Measurements from ENCODE around the gene BPIFB6. TPM values are rescaled to one million over a fixed set of nuclear protein-coding genes. Genes with fewer than 3 reads are reported as not detected.

Gene BPIFB6
- total RNA-seq, 1 experiment from 2014 or later, result not detected

DNA sequence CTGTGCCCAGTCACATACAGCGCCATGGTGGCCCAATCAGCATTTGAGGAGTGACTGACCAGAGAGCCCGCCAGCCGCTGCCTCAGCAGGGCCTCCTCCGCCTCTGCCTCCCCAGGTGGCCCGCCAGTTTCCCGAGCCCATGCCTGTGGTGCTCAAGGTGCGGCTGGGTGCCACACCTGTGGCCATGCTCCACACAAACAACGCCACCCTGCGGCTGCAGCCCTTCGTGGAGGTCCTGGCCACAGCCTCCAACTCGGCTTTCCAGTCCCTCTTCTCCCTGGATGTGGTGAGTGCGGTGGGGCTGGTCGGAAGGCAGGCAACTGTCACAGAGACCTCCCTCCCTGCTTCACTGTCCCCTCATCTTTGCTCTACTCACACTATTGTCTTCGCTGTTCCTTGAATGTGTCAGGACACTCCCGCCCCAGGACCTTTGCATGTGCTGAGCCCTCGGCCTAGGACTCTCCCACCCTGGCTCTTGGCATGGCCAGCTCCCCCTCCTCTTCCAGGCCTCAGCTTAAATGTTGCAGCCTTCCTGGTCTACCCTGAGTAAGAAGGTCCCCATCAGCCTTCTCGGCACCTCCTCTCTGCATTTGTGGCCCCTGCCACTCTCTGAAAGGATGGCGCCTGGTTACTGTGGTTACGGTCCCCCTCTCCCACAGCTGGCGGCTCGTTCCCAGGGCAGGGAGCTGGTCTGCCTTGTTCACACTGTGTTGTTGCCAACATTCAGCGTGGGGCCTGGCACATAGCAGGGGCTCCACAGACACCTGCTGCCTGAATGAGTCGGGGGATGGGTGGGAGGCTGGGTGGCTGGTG lies 11.8 kb upstream of the BPIFB6 start:
- Histone ChIP-seq H3K9me3 (ENCODE audit: low read depth, low read length, poor library complexity, severe bottlenecking) (no peaks in the 10 kb centered on the region), H3K27me3 (replicated peaks; ENCODE audit: insufficient read depth, low read depth, low read length, poor library complexity) (peaks cover 28% of the 10 kb centered on the region), H3K4me1 (ENCODE audit: insufficient read depth, low read length, poor library complexity, severe bottlenecking) (no peaks in the 10 kb centered on the region), H3K4me3 (ENCODE audit: low read depth, low read length, poor library complexity, severe bottlenecking) (no peak overlapping the region), H3K27ac (ENCODE audit: low read depth, low read length, poor library complexity, severe bottlenecking) (no peak overlapping the region), H3K36me3 (ENCODE audit: insufficient read depth, low read length, poor library complexity, severe bottlenecking) (no peaks in the 10 kb centered on the region)
- POLR2A ChIA-PET (ENCODE audit: low non-redundant PET), result no interaction called here
- BruUV-seq (replicated peaks), result no TSS peak
- TF ChIP-seq, protein P1, sequence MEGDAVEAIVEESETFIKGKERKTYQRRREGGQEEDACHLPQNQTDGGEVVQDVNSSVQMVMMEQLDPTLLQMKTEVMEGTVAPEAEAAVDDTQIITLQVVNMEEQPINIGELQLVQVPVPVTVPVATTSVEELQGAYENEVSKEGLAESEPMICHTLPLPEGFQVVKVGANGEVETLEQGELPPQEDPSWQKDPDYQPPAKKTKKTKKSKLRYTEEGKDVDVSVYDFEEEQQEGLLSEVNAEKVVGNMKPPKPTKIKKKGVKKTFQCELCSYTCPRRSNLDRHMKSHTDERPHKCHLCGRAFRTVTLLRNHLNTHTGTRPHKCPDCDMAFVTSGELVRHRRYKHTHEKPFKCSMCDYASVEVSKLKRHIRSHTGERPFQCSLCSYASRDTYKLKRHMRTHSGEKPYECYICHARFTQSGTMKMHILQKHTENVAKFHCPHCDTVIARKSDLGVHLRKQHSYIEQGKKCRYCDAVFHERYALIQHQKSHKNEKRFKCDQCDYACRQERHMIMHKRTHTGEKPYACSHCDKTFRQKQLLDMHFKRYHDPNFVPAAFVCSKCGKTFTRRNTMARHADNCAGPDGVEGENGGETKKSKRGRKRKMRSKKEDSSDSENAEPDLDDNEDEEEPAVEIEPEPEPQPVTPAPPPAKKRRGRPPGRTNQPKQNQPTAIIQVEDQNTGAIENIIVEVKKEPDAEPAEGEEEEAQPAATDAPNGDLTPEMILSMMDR (conservative IDR thresholded peaks at IDR 0.05; ENCODE audit: low read depth, low read length), result no peak
- no peak for TF ChIP-seq EZH2 (IDR thresholded peaks at IDR 0.05; ENCODE audit: borderline replicate concordance, low read depth, low read length, poor library complexity, severe bottlenecking)
- intact Hi-C loops (cut with micrococcal nuclease; ENCODE audit: unreplicated experiment), result no loop called here
- no peak for DNase-seq (ENCODE audit: low spot score)
- CTCF ChIA-PET, result no interaction called here

- CTCF ChIA-PET, result no interaction called here
- TF ChIP-seq, protein P1 (conservative IDR thresholded peaks at IDR 0.05; ENCODE audit: low read depth, low read length), result no peak
- TF ChIP-seq EZH2 (IDR thresholded peaks at IDR 0.05; ENCODE audit: borderline replicate concordance, low read depth, low read length, poor library complexity, severe bottlenecking), result no peak
- intact Hi-C loops (cut with micrococcal nuclease; ENCODE audit: unreplicated experiment), result no loop called here
- Histone ChIP-seq H3K36me3 (ENCODE audit: insufficient read depth, low read length, poor library complexity, severe bottlenecking) (no peaks in the 10 kb centered on the region), H3K9me3 (ENCODE audit: low read depth, low read length, poor library complexity, severe bottlenecking) (no peaks in the 10 kb centered on the region), H3K27me3 (replicated peaks; ENCODE audit: insufficient read depth, low read depth, low read length, poor library complexity) (peaks cover 20% of the 10 kb centered on the region), H3K27ac (ENCODE audit: low read depth, low read length, poor library complexity, severe bottlenecking) (no peak overlapping the region), H3K4me1 (ENCODE audit: insufficient read depth, low read length, poor library complexity, severe bottlenecking) (no peaks in the 10 kb centered on the region), H3K4me3 (ENCODE audit: low read depth, low read length, poor library complexity, severe bottlenecking) (no peak overlapping the region)
- no TSS peak for BruUV-seq (replicated peaks)
- POLR2A ChIA-PET (ENCODE audit: low non-redundant PET), result no interaction called here
- no peak for DNase-seq (ENCODE audit: low spot score)
Observed at GRCh38 chr20:33020278-33021161, 10.9 kb upstream of the BPIFB6 start.

DNA sequence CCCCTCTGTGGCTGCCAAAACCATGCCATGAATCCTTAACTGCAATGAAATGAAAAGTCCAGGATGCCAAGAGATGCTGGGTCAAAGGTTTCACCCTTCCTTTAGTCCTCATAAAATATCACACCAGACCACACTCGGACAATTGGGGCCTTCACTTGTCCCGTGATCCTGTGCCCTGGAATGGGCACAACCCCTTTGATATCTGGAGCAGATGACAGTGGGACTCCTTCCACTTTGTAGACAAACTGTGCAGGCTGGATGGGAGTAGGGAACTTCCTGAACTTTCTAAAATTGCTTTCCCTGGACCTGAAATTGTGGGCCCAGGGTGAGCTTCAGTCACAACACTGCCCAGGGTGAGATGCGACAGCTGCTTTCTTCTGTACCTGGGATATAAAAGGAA lies 9.6 kb upstream of the BPIFB6 start:
- Histone ChIP-seq H3K27ac (ENCODE audit: low read depth, low read length, poor library complexity, severe bottlenecking) (no peak overlapping the region), H3K36me3 (ENCODE audit: insufficient read depth, low read length, poor library complexity, severe bottlenecking) (no peaks in the 10 kb centered on the region), H3K4me1 (ENCODE audit: insufficient read depth, low read length, poor library complexity, severe bottlenecking) (no peaks in the 10 kb centered on the region), H3K27me3 (replicated peaks; ENCODE audit: insufficient read depth, low read depth, low read length, poor library complexity) (peaks cover 8% of the 10 kb centered on the region), H3K9me3 (ENCODE audit: low read depth, low read length, poor library complexity, severe bottlenecking) (no peaks in the 10 kb centered on the region), H3K4me3 (ENCODE audit: low read depth, low read length, poor library complexity, severe bottlenecking) (no peak overlapping the region)
- DNase-seq (ENCODE audit: low spot score), result no peak
- POLR2A ChIA-PET (ENCODE audit: low non-redundant PET), result no interaction called here
- CTCF ChIA-PET, result no interaction called here
- intact Hi-C loops (cut with micrococcal nuclease; ENCODE audit: unreplicated experiment), result no loop called here
- TF ChIP-seq, protein P1 (conservative IDR thresholded peaks at IDR 0.05; ENCODE audit: low read depth, low read length), result no peak
- TF ChIP-seq EZH2 (IDR thresholded peaks at IDR 0.05; ENCODE audit: borderline replicate concordance, low read depth, low read length, poor library complexity, severe bottlenecking), result no peak
- no TSS peak for BruUV-seq (replicated peaks)
